IMR-90 (cell line): ENCODE results near the gene PLD3. TPM values are rescaled to one million over a fixed set of nuclear protein-coding genes. Genes with fewer than 3 reads are reported as not detected.

Source experiments
- ATAC-seq: fragments of 200-7000 bp; cut with Tn5 transposase; 2 replicates; pipeline ENCODE4 v1.9.1; 2020; ENCODE audit warnings: low read depth, mild to moderate bottlenecking, moderate library complexity
- BruUV-seq: library from RNA; stranded (reverse); fragments of 400-500 nt; replicated peaks from 2 replicates; lab custom pipeline; 2021; lab: Mats Ljungman, UMichigan
- CTCF ChIA-PET: fragments of 300-600 bp; formaldehyde crosslinking; extraction: SDS; loops from one replicate; lab custom pipeline; 2021; ENCODE audit warnings: antibody characterized with exemption; lab: Yijun Ruan, JAX
- POLR2A ChIA-PET: fragments of 300-600 bp; sonication (Branson Sonifier 250); formaldehyde crosslinking; loops from one replicate; lab custom pipeline; 2022; ENCODE audit warnings: antibody characterized with exemption; ENCODE audit not compliant: unreplicated experiment; lab: Charles Lee
- DNase-seq: peaks from one replicate; pipeline ENCODE4 v3.0.0; 2013
- H2AFZ ChIP-seq: replicated peaks from 2 replicates; pipeline ENCODE3; 2013; ENCODE audit warnings: low read length, mild to moderate bottlenecking; ENCODE audit not compliant: poor library complexity
- H2AK5ac ChIP-seq: 2 replicates; pipeline ENCODE4 v1.6.1; 2013; ENCODE audit warnings: low read depth, low read length, inconsistent platforms
- H2AK9ac ChIP-seq: replicated peaks from 2 replicates; pipeline ENCODE3; 2013; ENCODE audit warnings: mild to moderate bottlenecking, low read depth, low read length, moderate library complexity; ENCODE audit not compliant: poor library complexity
- H2BK120ac ChIP-seq: 2 replicates; pipeline ENCODE4 v1.6.1; 2013; ENCODE audit warnings: low read depth, low read length, inconsistent platforms
- H2BK15ac ChIP-seq: 3 replicates; pipeline ENCODE4 v1.6.1; 2013; ENCODE audit warnings: low read depth, low read length, inconsistent platforms
- H2BK20ac ChIP-seq: 2 replicates; pipeline ENCODE4 v1.6.1; 2013; ENCODE audit warnings: low read depth, mild to moderate bottlenecking, inconsistent platforms, low read length, moderate library complexity
- H2BK5ac ChIP-seq: 2 replicates; pipeline ENCODE4 v1.6.1; 2013; ENCODE audit warnings: mild to moderate bottlenecking, low read depth, low read length, inconsistent platforms; ENCODE audit not compliant: poor library complexity, severe bottlenecking
- H3K14ac ChIP-seq: replicated peaks from 2 replicates; pipeline ENCODE4 v1.6.1; 2013; ENCODE audit warnings: low read depth, low read length, inconsistent platforms
- H3K18ac ChIP-seq: 2 replicates; pipeline ENCODE4 v1.6.1; 2013; ENCODE audit warnings: low read depth, low read length, control low read depth
- H3K23ac ChIP-seq: 2 replicates; pipeline ENCODE4 v1.6.1; 2013; ENCODE audit warnings: low read depth, low read length, inconsistent platforms
- H3K27ac ChIP-seq: 2 replicates; pipeline ENCODE4 v1.5.1; 2013; ENCODE audit warnings: mild to moderate bottlenecking, control low read depth, low read length; ENCODE audit not compliant: insufficient read depth
- H3K27me3 ChIP-seq: 2 replicates; pipeline ENCODE4 v1.6.1; 2013; ENCODE audit warnings: low read length; ENCODE audit not compliant: control insufficient read depth, insufficient read depth
- H3K36me3 ChIP-seq: 2 replicates; pipeline ENCODE4 v1.6.1; 2013; ENCODE audit warnings: low read length, mixed read lengths; ENCODE audit not compliant: control insufficient read depth, insufficient read depth
- H3K4ac ChIP-seq: 2 replicates; pipeline ENCODE4 v1.6.1; 2013; ENCODE audit warnings: low read depth, low read length, inconsistent platforms
- H3K4me1 ChIP-seq: 2 replicates; pipeline ENCODE4 v1.6.1; 2013; ENCODE audit warnings: low read length, mixed read lengths; ENCODE audit not compliant: control insufficient read depth, insufficient read depth
- H3K4me2 ChIP-seq: 2 replicates; pipeline ENCODE4 v1.6.1; 2013; ENCODE audit warnings: low read depth, mild to moderate bottlenecking, control low read depth, low read length, moderate library complexity
- H3K4me3 ChIP-seq: 2 replicates; pipeline ENCODE4 v1.5.1; 2013; ENCODE audit warnings: low read depth, mild to moderate bottlenecking, control low read depth, low read length, moderate library complexity; ENCODE audit not compliant: insufficient read depth
- H3K56ac ChIP-seq: 2 replicates; pipeline ENCODE4 v1.6.1; 2013; ENCODE audit warnings: low read length, inconsistent platforms; ENCODE audit not compliant: insufficient read depth; ENCODE audit errors: extremely low read depth
- H3K79me1 ChIP-seq, 2 experiments: 2 replicates each; pipeline ENCODE4 v1.6.1; 2013; ENCODE audit warnings: low read length in 2 of 2, inconsistent platforms in 1 of 2, low read depth in 1 of 2
- H3K9ac ChIP-seq: 2 replicates; pipeline ENCODE4 v1.6.1; 2013; ENCODE audit warnings: low read depth, low read length, control low read depth
- H3K9me1 ChIP-seq: 2 replicates; pipeline ENCODE4 v1.6.1; 2013; ENCODE audit warnings: low read length, inconsistent platforms; ENCODE audit not compliant: insufficient read depth
- H3K9me3 ChIP-seq: 2 replicates; pipeline ENCODE4 v1.6.1; 2013; ENCODE audit warnings: low read length; ENCODE audit not compliant: control insufficient read depth, insufficient read depth
- H4K20me1 ChIP-seq: 2 replicates; pipeline ENCODE4 v1.6.1; 2013; ENCODE audit warnings: low read length, inconsistent platforms; ENCODE audit not compliant: insufficient read depth
- H4K5ac ChIP-seq: 2 replicates; pipeline ENCODE4 v1.6.1; 2013; ENCODE audit warnings: mild to moderate bottlenecking, low read depth, low read length, control low read depth
- H4K8ac ChIP-seq, 2 experiments: 2 replicates each; pipeline ENCODE4 v1.6.1; 2013; ENCODE audit warnings: low read depth in 2 of 2, low read length in 2 of 2, control low read depth in 1 of 2, inconsistent platforms in 1 of 2
- H4K91ac ChIP-seq: 2 replicates; pipeline ENCODE4 v1.6.1; 2013; ENCODE audit warnings: low read depth, low read length, inconsistent platforms; ENCODE audit not compliant: insufficient read depth
- FOS ChIP-seq: fragments of 150-350 bp; IDR thresholded peaks from 2 replicates; pipeline ENCODE4 v1.6.1; 2016; ENCODE audit warnings: low read depth, low read length
- MAFK ChIP-seq: IDR thresholded peaks from 2 replicates; pipeline ENCODE4 v1.6.1; 2012; ENCODE audit warnings: low read depth, low read length, improper control_type of control experiment
- WGBS, 2 experiments: methylation state at CpG; one replicate each; pipeline versions ENCODE4 v1.1.5 to v1.1.7; 2013; ENCODE audit warnings: missing lambda C conversion rate in 2 of 2; ENCODE audit not compliant: insufficient read length in 1 of 2; ENCODE audit errors: extremely low coverage in 2 of 2; 5-methylcytosine and 5-hydroxymethylcytosine counted together
- dilution Hi-C: fragments of 300-500 bp; cut with HindIII; formaldehyde crosslinking; loops from one replicate; pipeline ENCODE4 v1.14.3; 2018; ENCODE audit warnings: low sequenced_read_pairs; ENCODE audit not compliant: unreplicated experiment
- in situ Hi-C: fragments of 300-500 bp; cut with MboI; formaldehyde crosslinking; loops from 3 replicates; pipeline ENCODE4 v1.14.3; 2019; ENCODE audit warnings: low sequenced_read_pairs, inconsistent platforms, mixed read lengths
- intact Hi-C: fragments of 100-400 bp; cut with micrococcal nuclease; formaldehyde crosslinking; loops from 2 replicates; pipeline ENCODE4 v1.10.0; 2022
- polyA plus RNA-seq, 3 experiments: library from polyadenylated mRNA; depleted of rRNA; stranded (reverse); fragments of >200 nt; gene quantifications; 2 replicates each; pipeline ENCODE4 v1.2.3, GENCODE V29; 2012; ENCODE audit warnings: low replicate concordance in 1 of 3
- total RNA-seq: library from RNA; depleted of rRNA; stranded (reverse); fragments of >200 nt; gene quantifications from 2 replicates; pipeline ENCODE4 v1.2.3, GENCODE V29; 2012

The PLD3 gene
- total and polyA plus RNA-seq, 2 of the 4 experiments (the other 2 are of a cell fraction): 117 to 665 TPM

DNA sequence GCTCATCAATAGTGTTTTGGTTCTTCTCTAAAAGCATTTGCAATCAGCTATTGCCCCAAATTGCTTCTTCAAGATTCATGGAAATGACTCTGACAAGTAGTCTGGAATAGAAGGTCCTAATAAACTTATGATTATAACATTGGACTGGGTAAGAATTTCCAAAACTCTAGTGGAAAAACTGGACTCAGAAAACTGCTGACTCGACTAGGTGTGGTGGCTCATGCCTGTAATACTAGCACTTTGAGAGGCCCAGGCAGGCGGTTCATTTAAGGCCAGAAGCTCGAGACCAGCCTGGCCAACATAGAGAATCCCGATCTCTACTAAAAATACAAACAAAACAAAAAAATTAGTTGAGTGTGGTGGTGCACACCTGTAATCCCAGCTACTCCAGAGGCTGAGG lies 47.8 kb upstream of the PLD3 start:
- no peak overlapping the region for H3K9ac ChIP-seq
- H2AK9ac ChIP-seq: no peak overlapping the region
- H4K20me1 ChIP-seq: no peaks in the 10 kb centered on the region
- TF ChIP-seq FOS (no peak), MAFK (peak; percentile 74)
- no TSS peak for BruUV-seq
- H2AK5ac ChIP-seq: no peak overlapping the region
- H3K4me3 ChIP-seq: no peak overlapping the region
- intact Hi-C loops: loop anchor here (10.0 kb wide), 1 partner anchor 124 kb away; the partner anchor contains the start of gene SERTAD1
- no peaks in the 10 kb centered on the region for H3K27me3 ChIP-seq
- no peak overlapping the region for H3K4me2 ChIP-seq
- H3K9me1 ChIP-seq: no peaks in the 10 kb centered on the region
- H3K14ac ChIP-seq: no peak overlapping the region
- dilution Hi-C loops: no loop called here
- H2BK120ac ChIP-seq: no peak overlapping the region
- H4K91ac ChIP-seq: no peak overlapping the region
- H3K36me3 ChIP-seq: no peaks in the 10 kb centered on the region
- no peaks in the 10 kb centered on the region for H3K9me3 ChIP-seq
- no peak overlapping the region for H2BK20ac ChIP-seq
- H3K18ac ChIP-seq: no peak overlapping the region
- no peak overlapping the region for H3K4ac ChIP-seq
- H2BK5ac ChIP-seq: no peak overlapping the region
- H3K79me1 ChIP-seq: no peaks in the 10 kb centered on the region
- H3K27ac ChIP-seq: no peak overlapping the region
- no peak overlapping the region for H4K8ac ChIP-seq
- H3K56ac ChIP-seq: no peak overlapping the region
- no peak overlapping the region for H4K5ac ChIP-seq
- H3K23ac ChIP-seq: no peak overlapping the region
- no peaks in the 10 kb centered on the region for H3K4me1 ChIP-seq
- ATAC-seq: no peak
- ChIA-PET CTCF (no interaction called here), POLR2A (no interaction called here)
- no peak overlapping the region for H2BK15ac ChIP-seq
- in situ Hi-C loops: loop anchor here (10.0 to 25.0 kb wide), 2 partner anchors 212 to 304 kb away; partner anchors contain the start of gene LTBP4
- WGBS, 2 experiments: no CpG with 5 or more reads among the region's 4 CpGs
- no peak for DNase-seq
- no peak overlapping the region for H2AFZ ChIP-seq
